ENCODE measurements around the gene UHMK1. TPM values are rescaled to one million over a fixed set of nuclear protein-coding genes. Genes with fewer than 3 reads are reported as not detected.
"Not testable (repeated sequence)": the region's sequence is repeated elsewhere in the genome, so short reads cannot be mapped to it uniquely, and the experiment has no call there.

The UHMK1 gene
- polyA plus RNA-seq (2013, experiment 1 of 2; ENCODE audit: insufficient read length): 24.4 TPM
- 27.1 TPM for polyA plus RNA-seq (2013, experiment 2 of 2; ENCODE audit: insufficient read length)

GRCh38 chr1:162497723-162498495 lies at the start of gene UHMK1:
Gene UHMK1 (plus strand): TSS chr1:162497818. CDS start chr1:162498001, 183 bp downstream.
- peak; percentile 93 for DNase-seq

- DNase-seq: not testable (repeated sequence)
Observed at GRCh38 chr1:162454361-162454760, 43.3 kb upstream of the UHMK1 start.

GRCh38 chr1:162456323-162456722 lies 41.3 kb upstream of the UHMK1 start:
- no peak for DNase-seq

- no peak for DNase-seq
Observed at GRCh38 chr1:162458236-162458635, 39.4 kb upstream of the UHMK1 start.

GRCh38 chr1:162462425-162462824 lies 35.2 kb upstream of the UHMK1 start:
- not testable (repeated sequence) for DNase-seq

GRCh38 chr1:162463021-162463420 lies 34.6 kb upstream of the UHMK1 start:
- DNase-seq: no peak

- DNase-seq: no peak
Observed at GRCh38 chr1:162466797-162467196, 30.8 kb upstream of the UHMK1 start.

GRCh38 chr1:162470216-162470615 lies 27.4 kb upstream of the UHMK1 start:
- no peak for DNase-seq

- no peak for DNase-seq
Observed at GRCh38 chr1:162471290-162471853, 26.2 kb upstream of the UHMK1 start.

- DNase-seq: no peak
Observed at GRCh38 chr1:162475089-162475488, 22.5 kb upstream of the UHMK1 start.

- no peak for DNase-seq
Observed at GRCh38 chr1:162475539-162476185, 22.0 kb upstream of the UHMK1 start.

- no peak for DNase-seq
Observed at GRCh38 chr1:162476620-162477019, 21.0 kb upstream of the UHMK1 start.

- DNase-seq: peak; percentile 8
Observed at GRCh38 chr1:162485236-162485635, 12.4 kb upstream of the UHMK1 start.

GRCh38 chr1:162487241-162487640 lies 10.4 kb upstream of the UHMK1 start:
- no peak for DNase-seq

- no peak for DNase-seq
Observed at GRCh38 chr1:162488219-162488618, 9.4 kb upstream of the UHMK1 start.

- not testable (repeated sequence) for DNase-seq
Observed at GRCh38 chr1:162495531-162496233, 1.9 kb upstream of the UHMK1 start.

- DNase-seq: no peak
Observed at GRCh38 chr1:162497104-162497722, 405 bp upstream of the UHMK1 start.

- no peak for DNase-seq
Observed at GRCh38 chr1:162498496-162498810, 835 bp downstream of the UHMK1 start.

- DNase-seq: no peak
Observed at GRCh38 chr1:162500805-162501204, 3.2 kb downstream of the UHMK1 start.

GRCh38 chr1:162502077-162502476 lies 4.5 kb downstream of the UHMK1 start:
- DNase-seq: no peak

GRCh38 chr1:162502928-162503327 lies 5.3 kb downstream of the UHMK1 start:
- peak; percentile 71 for DNase-seq

GRCh38 chr1:162527314-162527713 lies 29.7 kb downstream of the UHMK1 start:
- no peak for DNase-seq
